Stimulated activated effector memory CD8-positive, alpha-beta T cell treated with anti-CD3 and anti-CD28 coated beads, Interleukin-12 subunit alpha, Interleukin-12 subunit beta, amount 100 ng/mL, for 72 hours (primary cell): Measurements from ENCODE around the gene CAMK2A.

Experiments
- ATAC-seq: fragments of 150-1000 bp; cut with Tn5 transposase; 2 replicates; pipeline ENCODE4 v1.10.0; 2021
- DNase-seq, 2 donors: peaks; one replicate each; pipeline ENCODE4 v3.0.0; 2021 to 2022; ENCODE audit warnings: low spot score in 2 of 2
- H3K27ac Mint-ChIP-seq: one replicate; pipeline ENCODE4 v1.8.0; 2022; ENCODE audit warnings: mild to moderate bottlenecking, mixed read lengths
- H3K36me3 Mint-ChIP-seq: one replicate; pipeline ENCODE4 v1.8.0; 2022; ENCODE audit warnings: mild to moderate bottlenecking, mixed read lengths
- H3K4me1 Mint-ChIP-seq: one replicate; pipeline ENCODE4 v1.8.0; 2022; ENCODE audit warnings: mixed read lengths
- H3K4me3 Mint-ChIP-seq: one replicate; pipeline ENCODE4 v1.8.0; 2022; ENCODE audit warnings: mild to moderate bottlenecking, mixed read lengths
- H3K9me3 Mint-ChIP-seq: one replicate; pipeline ENCODE4 v1.8.0; 2022; ENCODE audit warnings: mixed read lengths

CAMK2A gene

GRCh38 chr5:150215979-150216944, 73.3 kb downstream of the CAMK2A start:
- peaks cover 10% of the 10 kb centered on the region for H3K4me1 Mint-ChIP-seq
- no peak overlapping the region for H3K4me3 Mint-ChIP-seq
- no peaks in the 10 kb centered on the region for H3K36me3 Mint-ChIP-seq
- no peak overlapping the region for H3K27ac Mint-ChIP-seq
- ATAC-seq, result no peak
- no peaks in the 10 kb centered on the region for H3K9me3 Mint-ChIP-seq
- DNase-seq, result no peak

DNA sequence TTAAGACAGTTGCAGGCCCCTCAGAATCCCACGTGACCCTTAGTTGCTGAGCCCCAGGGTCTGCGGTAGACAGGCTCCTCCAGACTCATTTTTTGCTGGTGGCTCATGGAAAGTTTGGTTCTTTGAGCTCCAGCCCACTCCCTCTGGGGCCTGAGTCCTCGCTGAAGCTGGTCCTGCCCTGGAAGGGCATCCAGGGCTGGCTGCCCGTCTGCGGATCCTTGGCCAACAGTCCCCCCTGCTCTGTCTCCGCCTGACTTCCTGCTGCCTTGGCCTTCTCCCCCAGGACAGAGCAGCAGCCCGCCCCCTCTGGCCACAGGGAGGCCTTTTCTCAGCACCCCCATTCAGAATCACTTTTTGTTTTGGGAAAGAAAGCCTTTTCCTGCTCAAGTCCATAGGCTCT, 75.3 kb downstream of the CAMK2A start:
- Mint-ChIP-seq H3K9me3 (no peaks in the 10 kb centered on the region), H3K4me1 (peaks cover 19% of the 10 kb centered on the region)
- no peak for DNase-seq

GRCh38 chr5:150213530-150213929, 76.0 kb downstream of the CAMK2A start:
- no peak for DNase-seq
- Mint-ChIP-seq H3K36me3 (no peaks in the 10 kb centered on the region), H3K4me3 (no peak overlapping the region), H3K9me3 (no peaks in the 10 kb centered on the region), H3K4me1 (peaks cover 24% of the 10 kb centered on the region), H3K27ac (peak overlapping the region; percentile 6)
- no peak for ATAC-seq

More for the DNA sequence above, 75.3 kb downstream of the CAMK2A start:
- Mint-ChIP-seq H3K27ac (peak overlapping the region; percentile 63), H3K36me3 (no peaks in the 10 kb centered on the region), H3K4me3 (no peak overlapping the region)
- ATAC-seq, result no peak

DNA sequence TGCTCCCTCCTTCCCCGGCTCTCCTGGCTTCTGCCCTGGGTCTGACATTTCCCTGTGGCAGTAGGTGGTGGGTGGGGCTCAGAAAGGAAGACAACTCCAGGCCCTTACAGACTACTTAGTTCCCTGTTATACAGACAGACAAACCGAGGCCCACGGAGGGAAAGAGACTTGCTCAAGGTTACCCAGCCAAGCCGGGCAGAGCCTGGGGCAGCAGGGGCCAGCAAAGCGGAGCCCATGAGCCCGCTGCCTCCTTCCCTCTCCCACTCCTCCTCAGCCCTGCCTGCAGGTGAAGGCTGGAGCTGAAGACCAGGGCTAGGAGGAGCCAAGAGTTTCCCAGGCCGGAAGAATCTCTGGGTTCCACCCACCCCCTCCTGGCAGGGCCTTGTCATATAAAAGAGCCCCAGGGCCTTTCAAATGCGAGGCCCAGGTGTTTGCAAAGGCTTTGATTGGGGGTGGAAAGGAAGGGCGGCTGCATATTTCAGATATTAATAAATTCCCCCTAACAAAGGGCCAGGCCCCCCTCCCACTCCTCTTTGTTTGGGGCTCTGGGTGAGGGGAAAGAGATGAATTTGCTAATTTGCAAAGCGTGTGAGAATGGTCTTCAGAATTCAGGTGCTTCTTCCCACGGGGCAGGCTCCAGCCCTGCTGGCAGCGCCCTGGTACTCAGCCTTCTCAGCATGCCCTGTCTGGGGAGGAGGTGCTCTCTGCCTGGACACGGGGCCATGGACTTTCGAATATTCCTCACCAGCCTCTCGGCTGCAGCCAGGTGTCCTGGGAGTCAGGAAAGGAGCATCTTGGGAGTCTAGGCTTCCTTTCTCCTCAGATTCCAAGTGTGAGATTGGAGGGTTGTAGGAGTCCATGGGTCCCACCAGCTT, 78.2 kb downstream of the CAMK2A start:
- ATAC-seq (no peak), DNase-seq (no peak)
- Mint-ChIP-seq H3K4me3 (no peak overlapping the region), H3K36me3 (no peaks in the 10 kb centered on the region), H3K9me3 (no peaks in the 10 kb centered on the region), H3K4me1 (peaks cover 26% of the 10 kb centered on the region), H3K27ac (no peak overlapping the region)

- Mint-ChIP-seq H3K4me1 (peaks cover 29% of the 10 kb centered on the region), H3K27ac (no peak overlapping the region), H3K4me3 (no peak overlapping the region), H3K36me3 (no peaks in the 10 kb centered on the region), H3K9me3 (no peaks in the 10 kb centered on the region)
- DNase-seq (no peak), ATAC-seq (no peak)
Measured at GRCh38 chr5:150210644-150211043, 78.9 kb downstream of the CAMK2A start.

- Mint-ChIP-seq H3K36me3 (no peaks in the 10 kb centered on the region), H3K9me3 (no peaks in the 10 kb centered on the region), H3K4me3 (peak overlapping the region; percentile 65), H3K4me1 (peaks cover 29% of the 10 kb centered on the region), H3K27ac (peak overlapping the region; percentile 48)
- DNase-seq (peak in 1 of 2 donors; percentile 57), ATAC-seq (peak; percentile 37)
Measured at GRCh38 chr5:150209099-150209635, 80.4 kb downstream of the CAMK2A start.

DNA sequence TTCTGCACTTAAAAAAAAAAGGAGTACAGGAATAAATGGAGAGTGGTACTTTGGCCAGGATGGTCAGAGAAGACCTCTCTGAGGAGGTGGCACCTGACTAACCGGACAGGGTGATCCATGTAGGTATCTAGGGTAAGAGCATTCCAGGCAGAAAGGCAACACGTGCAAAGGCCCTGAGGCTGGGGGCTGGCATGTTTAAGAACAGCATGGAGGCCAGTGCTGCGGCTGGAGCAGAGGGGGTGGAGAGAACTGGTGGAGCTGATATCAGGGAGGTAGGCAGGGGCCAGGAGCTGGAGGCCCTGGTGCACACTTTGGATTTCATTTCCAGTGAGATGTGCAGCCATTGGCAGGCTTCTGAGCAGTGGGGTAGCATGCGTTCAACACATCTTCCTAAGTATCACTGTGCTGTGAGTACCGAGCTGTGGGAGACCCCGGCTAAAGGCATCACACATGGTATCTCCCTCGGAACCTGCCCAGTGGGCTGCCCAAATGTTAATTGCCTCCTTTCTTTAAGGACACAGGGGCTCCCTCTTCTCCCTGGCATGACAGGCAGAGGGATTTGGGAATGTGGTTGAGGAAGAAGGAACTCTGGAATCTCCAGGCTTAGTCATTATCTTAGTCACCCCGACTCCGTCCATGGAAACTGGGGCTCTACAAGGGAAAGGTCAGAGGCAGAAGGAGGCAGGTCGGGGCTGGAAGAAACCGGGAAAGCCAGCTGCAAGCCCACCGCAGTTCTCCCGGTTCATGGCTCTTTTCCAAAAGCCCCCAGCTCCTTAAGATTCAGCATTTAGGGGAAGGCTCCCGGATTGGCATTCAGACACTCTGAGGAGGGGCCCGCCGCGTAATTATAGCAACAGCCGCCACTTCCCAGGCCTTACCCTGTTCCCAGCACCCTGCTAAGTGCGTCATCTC, 81.1 kb downstream of the CAMK2A start:
- Mint-ChIP-seq H3K4me1 (peaks cover 29% of the 10 kb centered on the region), H3K4me3 (peak overlapping the region; percentile 65)

DNA sequence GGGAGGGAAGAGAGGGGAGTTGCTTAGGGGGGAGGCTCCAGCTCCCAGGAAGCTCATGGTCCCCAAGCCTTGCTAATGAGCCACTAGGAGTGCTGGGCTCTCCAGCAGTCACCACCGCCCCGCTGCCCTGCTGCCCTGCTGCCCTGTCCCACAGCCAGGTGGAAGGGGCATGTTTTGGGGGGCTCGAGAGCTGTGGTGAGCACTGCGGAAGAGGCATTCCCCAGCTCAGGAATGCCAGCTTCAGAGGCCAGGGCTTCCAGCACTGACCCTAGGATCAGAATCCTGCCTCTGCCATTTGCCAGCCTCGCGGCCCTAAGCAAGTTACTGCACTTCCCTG, 82.8 kb downstream of the CAMK2A start:
- ATAC-seq, result no peak
- Mint-ChIP-seq H3K27ac (no peak overlapping the region), H3K9me3 (no peaks in the 10 kb centered on the region), H3K36me3 (no peaks in the 10 kb centered on the region), H3K4me1 (peaks cover 29% of the 10 kb centered on the region), H3K4me3 (no peak overlapping the region)
- no peak for DNase-seq

More for the DNA sequence above, 81.1 kb downstream of the CAMK2A start:
- Mint-ChIP-seq H3K9me3 (no peaks in the 10 kb centered on the region), H3K27ac (peak overlapping the region; percentile 48), H3K36me3 (no peaks in the 10 kb centered on the region)
- DNase-seq, result no peak
- no peak for ATAC-seq

- DNase-seq (no peak), ATAC-seq (no peak)
- no peak overlapping the region for H3K4me3 Mint-ChIP-seq
- peaks cover 29% of the 10 kb centered on the region for H3K4me1 Mint-ChIP-seq
- H3K9me3 Mint-ChIP-seq, result no peaks in the 10 kb centered on the region
- H3K27ac Mint-ChIP-seq, result no peak overlapping the region
- H3K36me3 Mint-ChIP-seq, result no peaks in the 10 kb centered on the region
Measured at GRCh38 chr5:150206098-150206778, 83.3 kb downstream of the CAMK2A start.

GRCh38 chr5:150204590-150204960, 85.0 kb downstream of the CAMK2A start:
- no peak overlapping the region for H3K4me3 Mint-ChIP-seq
- H3K4me1 Mint-ChIP-seq, result peaks cover 23% of the 10 kb centered on the region
- no peak overlapping the region for H3K27ac Mint-ChIP-seq
- DNase-seq (no peak), ATAC-seq (no peak)
- no peaks in the 10 kb centered on the region for H3K9me3 Mint-ChIP-seq
- H3K36me3 Mint-ChIP-seq, result no peaks in the 10 kb centered on the region

GRCh38 chr5:150203832-150204589, 85.6 kb downstream of the CAMK2A start:
- no peak for ATAC-seq
- H3K4me3 Mint-ChIP-seq, result no peak overlapping the region
- peaks cover 17% of the 10 kb centered on the region for H3K4me1 Mint-ChIP-seq
- H3K27ac Mint-ChIP-seq, result no peak overlapping the region
- no peaks in the 10 kb centered on the region for H3K9me3 Mint-ChIP-seq
- no peak for DNase-seq
- no peaks in the 10 kb centered on the region for H3K36me3 Mint-ChIP-seq

GRCh38 chr5:150202501-150202900, 87.1 kb downstream of the CAMK2A start:
- peaks cover 6% of the 10 kb centered on the region for H3K4me1 Mint-ChIP-seq
- H3K36me3 Mint-ChIP-seq, result no peaks in the 10 kb centered on the region
- no peak overlapping the region for H3K27ac Mint-ChIP-seq
- H3K9me3 Mint-ChIP-seq, result no peaks in the 10 kb centered on the region
- no peak for DNase-seq
- no peak overlapping the region for H3K4me3 Mint-ChIP-seq
- ATAC-seq, result no peak

DNA sequence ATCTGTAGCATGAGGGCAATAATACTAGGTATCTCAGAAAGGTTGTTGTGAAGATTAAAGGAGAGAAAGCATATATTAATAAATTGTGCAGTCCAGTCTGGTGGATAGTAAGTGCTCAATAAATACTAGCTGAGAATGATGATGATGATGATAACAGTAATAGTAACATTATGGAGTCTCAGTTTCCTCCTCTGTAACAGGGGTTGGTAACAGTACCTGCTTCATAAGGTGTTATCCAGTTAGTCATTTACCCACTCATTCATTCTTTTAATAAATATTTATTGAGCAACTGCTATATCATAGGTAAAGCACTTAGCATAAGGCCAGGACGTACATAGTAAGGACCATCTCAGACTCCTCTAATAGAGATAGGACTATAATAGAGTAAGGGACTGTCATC, 92.1 kb downstream of the CAMK2A start:
- H3K4me3 Mint-ChIP-seq, result no peak overlapping the region
- no peak overlapping the region for H3K27ac Mint-ChIP-seq
- no peaks in the 10 kb centered on the region for H3K4me1 Mint-ChIP-seq
- no peaks in the 10 kb centered on the region for H3K36me3 Mint-ChIP-seq
- ATAC-seq (no peak), DNase-seq (no peak)
- H3K9me3 Mint-ChIP-seq, result no peaks in the 10 kb centered on the region

DNA sequence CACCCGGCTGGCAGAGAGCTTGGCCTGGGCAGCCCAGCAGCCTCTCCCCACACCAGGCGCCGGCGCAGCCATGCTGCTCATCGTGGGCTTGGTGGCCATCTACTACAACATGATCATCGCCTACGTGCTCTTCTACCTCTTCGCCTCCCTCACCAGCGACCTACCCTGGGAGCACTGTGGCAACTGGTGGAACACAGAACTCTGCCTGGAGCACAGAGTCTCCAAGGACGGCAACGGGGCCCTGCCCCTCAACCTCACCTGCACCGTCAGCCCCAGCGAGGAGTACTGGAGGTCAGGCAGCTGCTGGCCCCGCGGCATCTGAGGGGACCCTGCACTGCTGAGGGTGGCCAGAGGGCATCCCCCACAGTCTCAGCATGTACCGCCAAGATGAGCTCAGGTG, 92.6 kb downstream of the CAMK2A start:
- Mint-ChIP-seq H3K27ac (no peak overlapping the region), H3K9me3 (no peaks in the 10 kb centered on the region), H3K4me3 (no peak overlapping the region), H3K36me3 (no peaks in the 10 kb centered on the region), H3K4me1 (no peaks in the 10 kb centered on the region)
- DNase-seq (no peak), ATAC-seq (no peak)
